Cardiac fibroblast (primary cell): ENCODE data around the gene USH1G.
"Not testable (repeated sequence)": the region's sequence is repeated elsewhere in the genome, so short reads cannot be mapped to it uniquely, and the experiment has no call there.

ENCODE experiments used
- DNase-seq, 2 donors: peaks; one replicate each; pipeline versions ENCODE4 v3.0.0 to v3.0.0-alpha.2; 2010; ENCODE audit warnings: low read depth in 2 of 2
- H3K4me3 ChIP-seq, 2 donors: replicated peaks in 1 of 2; 1 replicate in 1 of 2; 2 replicates in 1 of 2; pipeline ENCODE4 v1.5.1; 2011; ENCODE audit warnings: low read depth in 2 of 2, low read length in 2 of 2, mild to moderate bottlenecking in 2 of 2, moderate library complexity in 1 of 2
- TF ChIP-seq, protein P1 (sequence below): IDR thresholded peaks from one replicate; pipeline ENCODE4 v1.5.1; 2011; ENCODE audit warnings: low read depth, mild to moderate bottlenecking, low read length, inconsistent platforms

USH1G gene

GRCh38 chr17:74907012-74907411, 16.0 kb downstream of the USH1G start:
- TF ChIP-seq, protein P1, sequence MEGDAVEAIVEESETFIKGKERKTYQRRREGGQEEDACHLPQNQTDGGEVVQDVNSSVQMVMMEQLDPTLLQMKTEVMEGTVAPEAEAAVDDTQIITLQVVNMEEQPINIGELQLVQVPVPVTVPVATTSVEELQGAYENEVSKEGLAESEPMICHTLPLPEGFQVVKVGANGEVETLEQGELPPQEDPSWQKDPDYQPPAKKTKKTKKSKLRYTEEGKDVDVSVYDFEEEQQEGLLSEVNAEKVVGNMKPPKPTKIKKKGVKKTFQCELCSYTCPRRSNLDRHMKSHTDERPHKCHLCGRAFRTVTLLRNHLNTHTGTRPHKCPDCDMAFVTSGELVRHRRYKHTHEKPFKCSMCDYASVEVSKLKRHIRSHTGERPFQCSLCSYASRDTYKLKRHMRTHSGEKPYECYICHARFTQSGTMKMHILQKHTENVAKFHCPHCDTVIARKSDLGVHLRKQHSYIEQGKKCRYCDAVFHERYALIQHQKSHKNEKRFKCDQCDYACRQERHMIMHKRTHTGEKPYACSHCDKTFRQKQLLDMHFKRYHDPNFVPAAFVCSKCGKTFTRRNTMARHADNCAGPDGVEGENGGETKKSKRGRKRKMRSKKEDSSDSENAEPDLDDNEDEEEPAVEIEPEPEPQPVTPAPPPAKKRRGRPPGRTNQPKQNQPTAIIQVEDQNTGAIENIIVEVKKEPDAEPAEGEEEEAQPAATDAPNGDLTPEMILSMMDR: no peak
- no peak overlapping the region for H3K4me3 ChIP-seq
- DNase-seq: no peak

DNA sequence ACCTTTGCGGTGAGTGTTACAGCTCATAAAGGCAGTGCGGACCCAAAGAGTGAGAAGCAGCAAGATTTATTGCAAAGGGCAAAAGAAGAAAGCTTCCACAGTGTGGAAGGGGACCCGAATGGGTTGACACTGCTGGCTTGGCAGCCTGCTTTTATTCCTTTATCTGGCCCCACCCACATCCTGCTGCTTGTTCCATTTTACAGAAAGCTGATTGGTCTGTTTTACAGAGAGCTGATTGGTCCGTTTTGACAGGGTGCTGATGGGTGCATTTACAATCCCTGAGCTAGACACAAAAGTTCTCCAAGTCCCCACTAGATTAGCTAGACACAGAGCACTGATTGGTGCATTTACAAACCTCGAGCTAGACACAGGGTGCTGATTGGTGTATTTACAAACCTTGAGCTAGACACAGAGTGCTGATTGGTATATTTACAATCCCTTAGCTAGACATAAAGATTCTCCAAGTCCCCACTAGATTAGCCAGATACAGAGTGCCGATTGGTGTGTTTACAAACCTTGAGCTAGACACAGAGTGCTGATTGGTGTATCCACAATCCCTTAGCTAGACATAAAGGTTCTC, 16.8 kb downstream of the USH1G start:
- not testable (repeated sequence) for H3K4me3 ChIP-seq, DNase-seq

DNA sequence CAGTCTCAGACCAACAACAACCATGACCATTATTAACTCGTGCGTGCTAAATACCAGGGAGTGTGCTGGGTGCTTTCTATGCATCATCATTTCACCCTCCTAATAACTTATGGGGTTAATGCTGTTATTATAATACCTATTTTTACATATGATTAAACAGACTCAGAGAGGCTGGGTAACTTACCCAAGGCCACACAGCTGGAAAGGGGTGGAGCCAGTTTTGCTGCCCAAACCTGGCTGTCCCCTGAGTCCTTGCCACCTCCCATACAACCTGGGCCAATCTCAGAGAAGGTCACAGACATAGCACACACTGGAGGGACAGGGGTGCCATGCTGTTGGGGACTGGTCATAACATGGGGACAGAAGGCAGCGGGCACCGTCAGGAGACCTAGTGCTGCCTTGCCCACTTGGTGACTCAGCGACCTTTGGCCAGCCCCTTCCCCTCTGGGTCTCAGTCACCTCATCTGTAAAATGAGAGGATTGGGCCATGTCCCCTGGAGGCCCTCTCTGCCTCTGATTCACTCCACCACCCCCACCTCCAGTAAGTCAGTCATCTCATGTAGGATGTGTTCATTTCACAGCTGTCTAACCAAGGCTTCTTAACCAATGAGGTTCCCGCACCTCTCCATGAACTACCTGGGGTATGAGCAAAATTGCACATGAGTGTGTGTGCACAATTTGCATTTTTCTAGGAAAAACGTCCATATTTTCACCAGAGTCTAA, 18.2 kb downstream of the USH1G start:
- DNase-seq: no peak
- TF ChIP-seq, protein P1: no peak
- no peak overlapping the region for H3K4me3 ChIP-seq

- no peak for DNase-seq
- TF ChIP-seq, protein P1: no peak
- no peak overlapping the region for H3K4me3 ChIP-seq
Measured at GRCh38 chr17:74903671-74904070, 19.4 kb downstream of the USH1G start.

GRCh38 chr17:74903034-74903433, 20.0 kb downstream of the USH1G start:
- no peak overlapping the region for H3K4me3 ChIP-seq
- TF ChIP-seq, protein P1: no peak

GRCh38 chr17:74901353-74902135, 21.5 kb downstream of the USH1G start:
- H3K4me3 ChIP-seq: no peak overlapping the region
- TF ChIP-seq, protein P1: no peak
- no peak for DNase-seq

More at GRCh38 chr17:74903034-74903433, 20.0 kb downstream of the USH1G start:
- DNase-seq: no peak

DNA sequence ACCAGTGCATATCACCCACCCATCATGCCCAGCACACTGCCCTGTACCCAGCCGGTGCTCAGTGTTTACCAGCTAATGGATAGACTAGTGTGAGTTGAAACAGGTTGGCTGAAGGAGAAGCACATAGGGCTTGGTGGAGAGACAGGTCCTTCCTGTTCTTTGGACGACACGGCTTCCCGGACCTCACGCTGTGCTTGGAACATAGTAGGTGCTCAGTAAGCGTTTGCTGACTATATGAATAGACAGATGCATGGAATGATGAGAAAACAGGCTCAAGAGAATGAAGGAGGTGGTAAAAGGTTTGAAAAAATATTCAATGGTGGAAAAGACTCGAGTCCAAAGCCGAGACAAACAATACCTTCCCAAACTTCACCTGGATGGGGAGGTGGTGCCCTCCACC, 22.8 kb downstream of the USH1G start:
- TF ChIP-seq, protein P1: no peak
- no peak overlapping the region for H3K4me3 ChIP-seq
- DNase-seq: no peak
